K562 (cell line): ENCODE results near the gene PDZD2. TPM values are rescaled to one million over a fixed set of nuclear protein-coding genes. Genes with fewer than 3 reads are reported as not detected.

Experiments
- ATAC-seq: fragments of 200-7000 bp; cut with Tn5 transposase; 3 replicates; pipeline ENCODE4 v1.9.1; 2020; ENCODE audit warnings: moderate library complexity
- BruUV-seq: library from RNA; stranded (reverse); fragments of 400-500 nt; replicated peaks from 2 replicates; lab custom pipeline; 2021; lab: Mats Ljungman, UMichigan
- CTCF ChIA-PET: fragments of 300-600 bp; formaldehyde crosslinking; extraction: SDS; loops from one replicate; lab custom pipeline; 2021; ENCODE audit warnings: low intra/inter-chr PET ratio; lab: Yijun Ruan, JAX
- POLR2A ChIA-PET: fragments of 300-600, 350-650 bp; sonication (Branson Sonifier 250); formaldehyde crosslinking; extraction: SDS; loops from one replicate; lab custom pipeline; 2021; ENCODE audit warnings: antibody characterized with exemption, inconsistent platforms; lab: Yijun Ruan, JAX
- DNase-seq, 4 experiments: peaks; one replicate each; pipeline versions ENCODE4 v3.0.0 to v3.0.0-alpha.2; 2011 to 2018; ENCODE audit warnings: low spot score in 3 of 4, mixed read lengths in 3 of 4; ENCODE audit errors: extremely low read depth in 1 of 4
- FAIRE-seq: peaks from 2 replicates; lab custom pipeline; 2011; peaks lifted over from hg19 to GRCh38; lab: Jason Lieb, UNC
- H2AFZ ChIP-seq: 2 replicates; pipeline ENCODE4 v1.6.0; 2011; ENCODE audit warnings: low read depth, low read length, control low read depth, inconsistent platforms
- H3K27ac ChIP-seq: fragments of 200-600 bp; 3 replicates; pipeline ENCODE4 v1.8.0; 2011; ENCODE audit warnings: low read depth, mild to moderate bottlenecking, control low read depth, inconsistent platforms, low read length, moderate library complexity, mixed read lengths; ENCODE audit errors: extremely low read depth
- H3K27me3 ChIP-seq, 2 experiments: fragments of 300-600 bp in 1 of 2; 2 replicates in 1 of 2; 3 replicates in 1 of 2; pipeline versions ENCODE4 v1.6.0 to v1.8.0; 2011; ENCODE audit warnings: inconsistent platforms in 2 of 2, low read length in 2 of 2, mild to moderate bottlenecking in 1 of 2, mixed read lengths in 1 of 2, moderate library complexity in 1 of 2; ENCODE audit not compliant: control insufficient read depth in 2 of 2, insufficient read depth in 2 of 2
- H3K36me3 ChIP-seq: fragments of 300-600 bp; 3 replicates; pipeline ENCODE4 v1.8.0; 2011; ENCODE audit warnings: mild to moderate bottlenecking, low read length, inconsistent platforms; ENCODE audit not compliant: control insufficient read depth, insufficient read depth
- H3K4me1 ChIP-seq, 2 experiments: fragments of 200-600 bp in 1 of 2; replicated peaks in 1 of 2; 2 replicates in 1 of 2; 3 replicates in 1 of 2; pipeline versions ENCODE4 v1.5.1 to v1.8.0; 2011; ENCODE audit warnings: inconsistent platforms in 2 of 2, low read length in 2 of 2, mild to moderate bottlenecking in 1 of 2, mixed read lengths in 1 of 2, moderate library complexity in 1 of 2; ENCODE audit not compliant: control insufficient read depth in 2 of 2, insufficient read depth in 2 of 2
- H3K4me2 ChIP-seq: 2 replicates; pipeline ENCODE4 v1.6.1; 2011; ENCODE audit warnings: low read length, control low read depth, inconsistent platforms, mixed read lengths; ENCODE audit not compliant: insufficient read depth
- H3K4me3 ChIP-seq: fragments of 200-600 bp; sonication (generic), shearing (Covaris generic); 2 replicates; pipeline ENCODE4 v1.5.1; 2016; ENCODE audit warnings: control low read depth, inconsistent platforms
- H3K79me2 ChIP-seq: fragments of 200-600 bp; 3 replicates; pipeline ENCODE4 v1.8.0; 2011; ENCODE audit warnings: low read length, inconsistent platforms; ENCODE audit not compliant: control insufficient read depth, insufficient read depth
- H3K9ac ChIP-seq, 2 experiments: 2 replicates each; pipeline versions ENCODE4 v1.6.0 to v1.6.1; 2011; ENCODE audit warnings: low read depth in 2 of 2, low read length in 2 of 2, control low read depth in 1 of 2, inconsistent platforms in 1 of 2, mild to moderate bottlenecking in 1 of 2, mixed read lengths in 1 of 2; ENCODE audit not compliant: insufficient read depth in 1 of 2
- H3K9me1 ChIP-seq: one replicate; pipeline ENCODE4 v1.6.0; 2011; ENCODE audit warnings: inconsistent platforms, mild to moderate bottlenecking, low read length, moderate library complexity; ENCODE audit not compliant: control insufficient read depth, insufficient read depth
- H3K9me3 ChIP-seq: replicated peaks from 2 replicates; pipeline ENCODE4 v1.5.1; 2011; ENCODE audit warnings: low read depth, low read length, inconsistent platforms; ENCODE audit not compliant: control insufficient read depth, insufficient read depth
- H4K20me1 ChIP-seq: replicated peaks from 2 replicates; pipeline ENCODE4 v1.6.1; 2011; ENCODE audit warnings: low read length, inconsistent platforms, mixed read lengths; ENCODE audit not compliant: control insufficient read depth, insufficient read depth
- ELF2 ChIP-seq: fragments of 250-450 bp; sonication (Bioruptor Pico); IDR thresholded peaks from 2 replicates; pipeline ENCODE4 v1.5.0; 2021; ENCODE audit warnings: mild to moderate bottlenecking
- MCM7 ChIP-seq, 2 experiments: fragments of 450-650 bp; IDR thresholded peaks; 2 replicates each; pipeline ENCODE4 v1.6.1; 2016 to 2018
- MEF2A ChIP-seq: IDR thresholded peaks from 2 replicates; pipeline ENCODE4 v1.6.1; 2011; ENCODE audit warnings: low read depth, mild to moderate bottlenecking, low read length, moderate library complexity; ENCODE audit not compliant: control insufficient read depth
- NCOA6 ChIP-seq: fragments of 450-650 bp; IDR thresholded peaks from 2 replicates; pipeline ENCODE4 v1.6.1; 2017; ENCODE audit warnings: mild to moderate bottlenecking
- POLR3A ChIP-seq: IDR thresholded peaks from 2 replicates; pipeline ENCODE4 v1.6.1; 2011; ENCODE audit warnings: borderline replicate concordance, mild to moderate bottlenecking, moderate library complexity; ENCODE audit not compliant: insufficient read length, insufficient read depth; ENCODE audit errors: extremely low read depth
- RHOXF2B ChIP-seq: fragments of 250-450 bp; sonication (Bioruptor Pico); conservative IDR thresholded peaks from 2 replicates; pipeline ENCODE4 v1.5.1; 2021
- SAP30 ChIP-seq: fragments of 200-600 bp; sonication (generic); IDR thresholded peaks from 2 replicates; pipeline ENCODE4 v1.6.1; 2012; ENCODE audit warnings: borderline replicate concordance, low read depth, mild to moderate bottlenecking, moderate library complexity, low read length, control low read depth, inconsistent platforms; ENCODE audit not compliant: insufficient read depth, poor library complexity, severe bottlenecking
- SNIP1 ChIP-seq: fragments of 450-650 bp; IDR thresholded peaks from 2 replicates; pipeline ENCODE4 v1.7.1; 2017; ENCODE audit warnings: low read depth, mild to moderate bottlenecking
- SREBF1 ChIP-seq: fragments of 150-350 bp; IDR thresholded peaks from 2 replicates; pipeline ENCODE4 v1.6.1; 2014; ENCODE audit warnings: antibody characterized with exemption, low read depth, low read length, borderline replicate concordance
- TAF1 ChIP-seq: IDR thresholded peaks from 2 replicates; pipeline ENCODE4 v1.6.1; 2011; ENCODE audit warnings: mild to moderate bottlenecking, low read length, moderate library complexity; ENCODE audit not compliant: insufficient read depth, control insufficient read depth, severe bottlenecking; ENCODE audit errors: extremely low read depth
- ZNF589 ChIP-seq: fragments of 200-800 bp; sonication (Bioruptor generic); IDR thresholded peaks from 2 replicates; pipeline ENCODE4 v1.6.1; 2016; ENCODE audit warnings: low read depth, missing genetic modification characterization, missing compliant biosample characterization
- ZNF785 ChIP-seq: fragments of 250-450 bp; sonication (Bioruptor Pico); IDR thresholded peaks from 2 replicates; pipeline ENCODE4 v1.4.0; 2020; ENCODE audit warnings: mild to moderate bottlenecking
- WGBS: fragments of 100-300 bp; shearing (Covaris generic); methylation state at CpG from one replicate; pipeline ENCODE4 v1.1.6; 2016; ENCODE audit warnings: low coverage, mixed read lengths; ENCODE audit not compliant: insufficient coverage; ENCODE audit errors: missing lambda C conversion rate; 5-methylcytosine and 5-hydroxymethylcytosine counted together
- in situ Hi-C: fragments of 300-500 bp; cut with MboI; formaldehyde crosslinking; loops from 4 replicates; pipeline ENCODE4 v1.15.0; 2018; ENCODE audit warnings: inconsistent platforms, mixed read lengths
- intact Hi-C: fragments of 100-400 bp; cut with micrococcal nuclease; formaldehyde crosslinking; loops from 2 replicates; pipeline ENCODE4 v1.14.2; 2022
- polyA plus RNA-seq, 8 experiments: library from polyadenylated mRNA; depleted of rRNA in 4 of 8; stranded (reverse) in 5 of 8; unstranded in 3 of 8; fragments of >200 nt; fragmentation: Nextera tagmentation in 2 of 8; fragmentation: Illumina TruSeq in 1 of 8; extraction: Ambion mirVana in 2 of 8; extraction: Trizol in 1 of 8; gene quantifications; 2 replicates each; pipeline versions ENCODE4 v1.2.1 to v1.2.3, GENCODE V29; 2011 to 2014; ENCODE audit warnings: inconsistent platforms in 1 of 8, missing spikeins in 1 of 8
- total RNA-seq, 7 experiments: library from RNA; depleted of rRNA in 6 of 7; stranded (reverse); fragments of >200 nt in 6 of 7; fragmentation: Illumina TruSeq in 2 of 7; extraction: Trizol in 2 of 7; gene quantifications; 2 replicates each; pipeline versions ENCODE4 v1.2.1 to v1.2.3, GENCODE V29; 2011 to 2021; ENCODE audit warnings: low replicate concordance in 1 of 7
- TF ChIP-seq, protein P1 (sequence below): fragments of 450-650 bp; formaldehyde crosslinking; IDR thresholded peaks from 2 replicates; pipeline ENCODE4 v1.4.0; 2020; ENCODE audit warnings: mild to moderate bottlenecking, moderate library complexity
- TF ChIP-seq, protein P2 (sequence below): fragments of 250-450 bp; sonication (Bioruptor Pico); IDR thresholded peaks from 2 replicates; pipeline ENCODE4 v1.9.0; 2021; ENCODE audit warnings: mild to moderate bottlenecking
- TF ChIP-seq, protein P3 (sequence below): fragments of 450-650 bp; IDR thresholded peaks from 2 replicates; pipeline ENCODE4 v1.6.1; 2016; ENCODE audit warnings: antibody characterized with exemption
- TF ChIP-seq, protein P4 (sequence below): IDR thresholded peaks from 2 replicates; pipeline ENCODE4 v1.6.1; 2016; ENCODE audit warnings: missing genetic modification characterization, missing compliant biosample characterization

The PDZD2 gene
- total and polyA plus RNA-seq, 9 of the 15 experiments (the other 6 are each of a cell fraction or from before 2014, with no cell fraction given) = 0.02 to 0.08 (median 0.04) TPM; not detected in 6

DNA sequence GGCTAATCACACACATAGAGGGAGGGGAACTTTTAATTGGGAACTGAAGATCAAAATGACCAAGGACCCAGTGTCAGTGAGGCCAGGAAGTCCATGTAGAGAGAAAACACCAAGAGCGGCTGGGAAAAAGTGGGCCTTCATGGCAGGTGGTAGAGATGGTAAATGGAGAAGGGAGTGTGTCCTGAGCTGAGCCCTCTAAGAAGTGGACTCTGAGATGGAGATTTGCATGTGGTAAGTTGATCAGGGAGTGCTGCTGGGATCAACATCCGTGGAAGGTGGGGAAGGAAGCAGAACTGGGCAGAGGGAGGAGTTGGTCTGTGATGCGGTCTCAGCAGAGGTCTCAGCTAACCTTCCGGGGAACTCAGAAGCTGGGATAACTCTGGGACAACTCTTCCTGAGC lies 18.9 kb upstream of the PDZD2 start:
- no peak for FAIRE-seq
- Histone ChIP-seq H3K36me3 (no peaks in the 10 kb centered on the region), H3K4me3 (no peak overlapping the region), H3K27ac (no peak overlapping the region), H3K9ac (no peak overlapping the region), H3K4me2 (no peak overlapping the region), H3K9me3 (no peaks in the 10 kb centered on the region), H4K20me1 (no peaks in the 10 kb centered on the region), H3K27me3 (peaks cover 17 to 33% of the 10 kb centered on the region in 2 experiments; a peak in 4 of 5 replicates), H2AFZ (no peak overlapping the region), H3K79me2 (no peaks in the 10 kb centered on the region), H3K4me1 (no peaks in the 10 kb centered on the region), H3K9me1 (no peaks in the 10 kb centered on the region)
- TF ChIP-seq, protein P1, sequence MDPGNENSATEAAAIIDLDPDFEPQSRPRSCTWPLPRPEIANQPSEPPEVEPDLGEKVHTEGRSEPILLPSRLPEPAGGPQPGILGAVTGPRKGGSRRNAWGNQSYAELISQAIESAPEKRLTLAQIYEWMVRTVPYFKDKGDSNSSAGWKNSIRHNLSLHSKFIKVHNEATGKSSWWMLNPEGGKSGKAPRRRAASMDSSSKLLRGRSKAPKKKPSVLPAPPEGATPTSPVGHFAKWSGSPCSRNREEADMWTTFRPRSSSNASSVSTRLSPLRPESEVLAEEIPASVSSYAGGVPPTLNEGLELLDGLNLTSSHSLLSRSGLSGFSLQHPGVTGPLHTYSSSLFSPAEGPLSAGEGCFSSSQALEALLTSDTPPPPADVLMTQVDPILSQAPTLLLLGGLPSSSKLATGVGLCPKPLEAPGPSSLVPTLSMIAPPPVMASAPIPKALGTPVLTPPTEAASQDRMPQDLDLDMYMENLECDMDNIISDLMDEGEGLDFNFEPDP (CRISPR knock-in tag) = no peak
- TF ChIP-seq, protein P2, sequence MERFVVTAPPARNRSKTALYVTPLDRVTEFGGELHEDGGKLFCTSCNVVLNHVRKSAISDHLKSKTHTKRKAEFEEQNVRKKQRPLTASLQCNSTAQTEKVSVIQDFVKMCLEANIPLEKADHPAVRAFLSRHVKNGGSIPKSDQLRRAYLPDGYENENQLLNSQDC = no peak
- TF ChIP-seq, protein P3, sequence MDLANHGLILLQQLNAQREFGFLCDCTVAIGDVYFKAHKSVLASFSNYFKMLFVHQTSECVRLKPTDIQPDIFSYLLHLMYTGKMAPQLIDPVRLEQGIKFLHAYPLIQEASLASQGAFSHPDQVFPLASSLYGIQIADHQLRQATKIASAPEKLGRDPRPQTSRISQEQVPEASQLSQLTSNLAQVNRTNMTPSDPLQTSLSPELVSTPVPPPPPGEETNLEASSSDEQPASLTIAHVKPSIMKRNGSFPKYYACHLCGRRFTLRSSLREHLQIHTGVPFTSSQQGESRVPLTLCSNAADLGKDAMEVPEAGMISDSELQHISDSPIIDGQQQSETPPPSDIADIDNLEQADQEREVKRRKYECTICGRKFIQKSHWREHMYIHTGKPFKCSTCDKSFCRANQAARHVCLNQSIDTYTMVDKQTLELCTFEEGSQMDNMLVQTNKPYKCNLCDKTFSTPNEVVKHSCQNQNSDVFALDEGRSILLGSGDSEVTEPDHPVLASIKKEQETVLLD = no peak
- TF ChIP-seq, protein P4, sequence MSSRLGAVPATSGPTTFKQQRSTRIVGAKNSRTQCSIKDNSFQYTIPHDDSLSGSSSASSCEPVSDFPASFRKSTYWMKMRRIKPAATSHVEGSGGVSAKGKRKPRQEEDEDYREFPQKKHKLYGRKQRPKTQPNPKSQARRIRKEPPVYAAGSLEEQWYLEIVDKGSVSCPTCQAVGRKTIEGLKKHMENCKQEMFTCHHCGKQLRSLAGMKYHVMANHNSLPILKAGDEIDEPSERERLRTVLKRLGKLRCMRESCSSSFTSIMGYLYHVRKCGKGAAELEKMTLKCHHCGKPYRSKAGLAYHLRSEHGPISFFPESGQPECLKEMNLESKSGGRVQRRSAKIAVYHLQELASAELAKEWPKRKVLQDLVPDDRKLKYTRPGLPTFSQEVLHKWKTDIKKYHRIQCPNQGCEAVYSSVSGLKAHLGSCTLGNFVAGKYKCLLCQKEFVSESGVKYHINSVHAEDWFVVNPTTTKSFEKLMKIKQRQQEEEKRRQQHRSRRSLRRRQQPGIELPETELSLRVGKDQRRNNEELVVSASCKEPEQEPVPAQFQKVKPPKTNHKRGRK (tag) = no peak
- TF ChIP-seq TAF1 = no peak
- TF ChIP-seq MCM7 (IDR thresholded peaks at IDR 0.05) = no peak
- TF ChIP-seq NCOA6 = no peak
- no peak for TF ChIP-seq RHOXF2B (CRISPR knock-in tag)
- TF ChIP-seq ZNF785 (CRISPR knock-in tag) = no peak
- TF ChIP-seq ELF2 (CRISPR knock-in tag) = no peak
- TF ChIP-seq MEF2A = no peak
- TF ChIP-seq SREBF1 = no peak
- TF ChIP-seq SNIP1 = no peak
- no peak for TF ChIP-seq ZNF589
- no peak for TF ChIP-seq POLR3A
- no peak for TF ChIP-seq SAP30
- ATAC-seq = no peak
- in situ Hi-C loops = no loop called here
- WGBS = 0% methylated on average over 4 of the region's 4 CpGs
- ChIA-PET POLR2A (no interaction called here), CTCF (no interaction called here)
- no peak for DNase-seq
- intact Hi-C loops = no loop called here
- BruUV-seq = no TSS peak
